Thyroid gland (tissue), 4 donors: ENCODE results near the gene AFF4.

Experiments
- CTCF ChIP-seq, 6 experiments: fragments of 200-600 bp in 3 of 6; fragments of 450-650 bp in 3 of 6; sonication (generic) in 3 of 6; IDR thresholded peaks; one replicate each; pipeline ENCODE4 v1.5.1; 2016 to 2019; ENCODE audit warnings: antibody characterized with exemption in 6 of 6, mild to moderate bottlenecking in 2 of 6, inconsistent platforms in 1 of 6, moderate library complexity in 1 of 6
- POLR2A ChIP-seq, 2 donors: fragments of 450-650 bp; IDR thresholded peaks; one replicate each; pipeline ENCODE4 v1.6.1; 2017; ENCODE audit warnings: antibody characterized with exemption in 2 of 2, mild to moderate bottlenecking in 2 of 2, moderate library complexity in 1 of 2

DNA sequence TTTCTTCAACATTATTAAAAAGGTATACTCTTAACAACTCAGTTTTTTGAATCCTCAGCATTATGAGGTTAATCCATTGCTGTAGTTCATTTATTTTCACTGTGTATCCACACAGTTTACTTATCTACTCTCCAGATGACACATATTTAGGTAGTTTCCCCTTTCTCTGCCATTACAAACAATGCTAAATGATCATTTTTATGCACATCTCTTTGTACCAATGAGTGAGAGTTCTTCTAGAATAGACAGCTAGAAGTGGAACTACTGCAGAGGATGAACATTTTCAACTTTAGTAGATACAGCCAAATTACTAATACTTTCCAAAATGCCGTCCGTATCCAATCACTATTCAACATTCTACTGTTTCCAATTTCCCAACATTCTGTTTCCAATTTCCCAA is 11.5 kb downstream of the AFF4 start:
- TF ChIP-seq CTCF (IDR thresholded peaks at IDR 0.05) (no peak), POLR2A (IDR thresholded peaks at IDR 0.05) (no peak)
